NCI-H526 treated with DMSO at 0.1 percent for 48 hours (cell line): ENCODE results near the gene PAFAH1B1.

ENCODE experiments used
- DNase-seq: peaks from one replicate; lab custom pipeline; 2025; lab: John Stamatoyannopoulos, UW

The PAFAH1B1 gene

GRCh38 chr17:2722611-2723010, 129.2 kb downstream of the PAFAH1B1 start:
- no peak for DNase-seq

DNA sequence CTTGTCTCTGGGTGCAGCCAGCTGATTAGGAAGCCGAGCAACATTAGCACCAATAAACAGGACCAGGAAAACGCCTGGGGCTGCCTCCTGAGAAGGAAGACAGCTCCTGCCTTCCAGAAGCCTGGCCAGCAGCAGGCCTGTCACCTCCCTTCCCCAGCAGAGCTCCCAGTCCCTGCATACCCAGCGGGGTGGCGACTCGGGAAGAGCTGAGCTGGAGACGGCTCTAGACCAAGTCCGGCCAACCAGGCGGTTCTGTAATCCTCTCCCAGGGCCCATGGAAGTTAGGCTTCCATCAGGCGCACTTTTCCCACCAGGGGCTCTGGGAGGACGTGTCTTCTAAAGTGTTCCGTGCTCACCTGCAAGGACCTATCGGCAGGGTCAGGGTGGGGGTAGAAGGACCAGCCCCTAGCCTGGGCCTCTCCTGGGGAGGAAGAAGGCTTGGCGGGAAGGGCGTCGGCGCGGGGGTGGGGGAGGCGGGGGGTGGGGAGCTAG, 130.1 kb downstream of the PAFAH1B1 start:
- DNase-seq, result no peak

DNA sequence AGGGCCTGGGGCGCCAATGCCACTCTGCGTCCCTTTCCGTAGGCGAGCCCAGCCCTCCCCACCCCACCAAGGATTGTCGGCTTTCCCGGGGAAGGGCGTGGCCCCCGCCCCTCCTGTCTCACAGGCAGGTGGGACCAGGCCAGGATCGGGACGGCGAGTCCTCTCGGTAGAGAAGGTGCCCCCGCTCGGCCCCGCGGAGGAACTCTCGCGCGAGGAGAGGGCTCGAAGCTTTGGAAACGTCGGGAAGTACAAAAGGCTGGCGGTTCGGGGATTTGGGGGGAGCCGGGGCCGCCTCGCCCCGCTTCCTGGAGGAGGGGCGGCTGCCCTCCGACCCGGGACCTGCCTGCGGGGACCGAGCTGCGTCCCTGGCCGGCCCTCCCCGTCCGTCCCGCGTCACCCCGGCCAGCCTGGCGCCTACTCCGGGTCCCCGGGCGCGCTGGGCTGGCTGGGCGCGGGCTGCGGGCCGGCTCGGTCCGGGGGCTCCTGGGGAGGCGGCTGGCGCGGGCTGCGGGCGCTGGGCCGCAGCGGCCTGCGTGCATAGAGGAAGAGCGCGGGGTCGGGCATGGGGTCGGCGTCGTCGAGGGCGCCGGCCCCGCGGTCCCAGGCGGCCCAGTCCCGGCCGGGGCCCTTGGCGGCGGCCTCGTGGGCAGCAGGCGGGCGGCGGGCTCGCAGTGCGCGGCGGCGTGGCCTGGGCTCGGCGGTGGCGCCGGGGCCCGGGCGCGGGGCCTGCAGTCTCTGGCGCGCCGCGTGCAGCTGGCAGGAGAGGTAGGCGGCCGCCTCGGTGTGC, 130.7 kb downstream of the PAFAH1B1 start:
- DNase-seq, result no peak

DNA sequence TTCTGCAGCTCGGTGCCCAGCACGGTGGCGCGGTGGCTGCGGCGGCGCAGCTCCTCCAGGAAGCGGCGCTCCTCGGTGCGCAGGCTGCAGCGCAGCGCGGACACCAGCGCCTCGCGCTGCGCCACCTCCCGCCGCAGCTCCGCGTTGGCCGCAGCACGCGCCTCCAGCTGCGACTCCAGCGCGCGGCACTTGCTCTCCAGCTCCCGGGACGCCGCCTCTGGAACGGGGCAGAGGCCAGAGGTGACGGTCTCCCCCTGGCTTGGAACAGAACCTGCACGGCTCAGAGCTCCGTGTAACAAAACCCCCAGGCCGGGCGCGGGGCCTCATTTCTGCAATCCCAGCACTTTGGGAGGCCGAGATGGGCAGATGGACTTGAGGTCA, 131.3 kb downstream of the PAFAH1B1 start:
- no peak for DNase-seq

DNA sequence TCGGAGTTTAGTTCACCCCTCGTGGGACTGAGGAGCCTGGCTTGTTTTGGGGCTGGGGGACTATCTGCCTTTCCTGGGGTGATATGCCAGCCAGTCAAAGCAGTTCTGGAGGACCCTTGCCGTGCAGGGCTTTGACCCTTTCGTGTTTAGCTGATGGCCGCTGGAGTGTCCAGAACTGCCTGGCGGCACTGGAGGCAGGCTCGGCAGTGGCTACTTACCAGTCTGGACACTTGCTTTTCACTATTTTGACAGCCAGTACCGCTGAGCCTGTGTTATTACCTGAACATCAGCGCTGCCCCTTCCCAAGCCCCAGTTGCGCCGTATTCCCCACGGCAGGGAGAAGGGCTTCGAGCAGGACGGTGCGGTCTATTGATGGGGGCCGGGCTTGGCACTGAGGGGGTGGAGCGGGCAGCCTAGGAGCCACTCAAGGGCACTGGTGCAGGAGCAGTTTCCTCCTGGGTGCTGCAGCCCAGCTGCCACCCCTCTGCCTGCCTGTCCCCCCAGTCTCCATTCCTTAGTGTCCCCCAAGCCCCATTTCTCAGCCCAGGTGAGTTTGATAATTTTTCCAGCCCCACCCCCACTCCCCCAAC, 137.4 kb downstream of the PAFAH1B1 start:
- no peak for DNase-seq

DNA sequence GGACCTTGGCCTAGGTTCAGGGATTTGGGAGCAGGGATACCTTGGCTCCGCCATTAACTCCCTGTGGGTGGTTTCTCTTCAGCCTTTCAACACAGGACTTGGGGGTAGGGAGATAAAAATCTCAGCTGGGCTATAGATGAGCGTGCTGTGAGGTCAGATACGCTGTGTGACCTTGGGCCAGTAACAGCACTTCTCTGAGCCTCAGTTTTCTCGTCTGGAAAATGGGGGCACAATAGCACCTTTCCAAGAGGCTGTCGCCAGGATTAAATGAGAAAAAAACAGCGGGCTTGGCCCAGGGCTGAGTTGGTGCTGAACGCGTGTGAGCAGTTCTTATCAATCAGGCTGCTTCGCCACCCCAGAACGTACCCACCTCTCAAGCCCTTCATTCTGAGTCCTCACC, 138.4 kb downstream of the PAFAH1B1 start:
- no peak for DNase-seq

- no peak for DNase-seq
Measured at GRCh38 chr17:2734939-2735338, 141.5 kb downstream of the PAFAH1B1 start.
